GM23338 (cell line): ENCODE results near the gene PSMA8. TPM values are rescaled to one million over a fixed set of nuclear protein-coding genes. Genes with fewer than 3 reads are reported as not detected.
A peak's percentile ranks its signal among the peaks of the same experiment; 100 is the strongest.

ENCODE experiments used
- ATAC-seq: fragments of 200-7000 bp; cut with Tn5 transposase; 3 replicates; pipeline ENCODE4 v1.9.1; 2020
- DNase-seq: peaks from one replicate; pipeline ENCODE4 v3.0.0-alpha.2; 2015; ENCODE audit warnings: low spot score
- H2AFZ ChIP-seq: fragments of 200-600 bp; sonication (generic); 2 replicates; pipeline ENCODE4 v1.8.0; 2016; ENCODE audit warnings: antibody characterized with exemption, mild to moderate bottlenecking, moderate library complexity
- H3F3A ChIP-seq: fragments of 200-600 bp; sonication (generic); replicated peaks from 2 replicates; pipeline ENCODE4 v1.8.0; 2017; ENCODE audit warnings: antibody characterized with exemption, mixed run types, low read depth
- H3K27ac ChIP-seq: fragments of 200-600 bp; sonication (generic); 2 replicates; pipeline ENCODE4 v1.6.1; 2016; ENCODE audit warnings: low read depth
- H3K27me3 ChIP-seq: fragments of 200-600 bp; sonication (generic); 2 replicates; pipeline ENCODE4 v1.8.0; 2016; ENCODE audit warnings: mild to moderate bottlenecking, mixed run types, moderate library complexity; ENCODE audit not compliant: insufficient read depth
- H3K36me3 ChIP-seq: fragments of 200-600 bp; sonication (generic); 2 replicates; pipeline ENCODE4 v1.8.0; 2016; ENCODE audit warnings: mild to moderate bottlenecking; ENCODE audit not compliant: insufficient read depth
- H3K4me1 ChIP-seq: fragments of 200-600 bp; sonication (generic); 2 replicates; pipeline ENCODE4 v1.8.0; 2016; ENCODE audit warnings: mild to moderate bottlenecking, moderate library complexity; ENCODE audit not compliant: insufficient read depth
- H3K4me2 ChIP-seq: fragments of 200-600 bp; sonication (generic); 2 replicates; pipeline ENCODE4 v1.7.1; 2017; ENCODE audit warnings: mixed run types
- H3K4me3 ChIP-seq: fragments of 200-600 bp; sonication (generic); 2 replicates; pipeline ENCODE4 v1.6.1; 2016; ENCODE audit warnings: mixed run types
- H3K79me2 ChIP-seq: fragments of 200-600 bp; sonication (generic); replicated peaks from 2 replicates; pipeline ENCODE4 v1.8.0; 2017; ENCODE audit warnings: mild to moderate bottlenecking; ENCODE audit not compliant: insufficient read depth
- H3K9me2 ChIP-seq: fragments of 200-600 bp; sonication (generic); 2 replicates; pipeline ENCODE4 v1.8.0; 2017; ENCODE audit not compliant: insufficient read depth
- H4K20me1 ChIP-seq: fragments of 200-600 bp; sonication (generic); replicated peaks from 2 replicates; pipeline ENCODE4 v1.8.0; 2017; ENCODE audit warnings: mild to moderate bottlenecking; ENCODE audit not compliant: insufficient read depth
- H3K27ac Mint-ChIP-seq: 2 replicates; pipeline ENCODE4 v1.8.0; 2020; ENCODE audit warnings: inconsistent platforms, mild to moderate bottlenecking, moderate library complexity, mixed read lengths
- H3K27me3 Mint-ChIP-seq: 3 replicates; pipeline ENCODE4 v1.8.0; 2022; ENCODE audit warnings: low read depth, mild to moderate bottlenecking, moderate library complexity, mixed read lengths, inconsistent platforms; ENCODE audit not compliant: insufficient read depth, poor library complexity
- H3K36me3 Mint-ChIP-seq: 3 replicates; pipeline ENCODE4 v1.8.0; 2021; ENCODE audit warnings: low read depth, mild to moderate bottlenecking, inconsistent platforms, moderate library complexity, mixed read lengths
- H3K4me1 Mint-ChIP-seq: 3 replicates; pipeline ENCODE4 v1.8.0; 2020; ENCODE audit warnings: mild to moderate bottlenecking, inconsistent platforms, mixed read lengths
- H3K4me3 Mint-ChIP-seq: 3 replicates; pipeline ENCODE4 v1.8.0; 2021; ENCODE audit warnings: moderate library complexity, mild to moderate bottlenecking, inconsistent platforms, mixed read lengths
- H3K9me3 Mint-ChIP-seq: 3 replicates; pipeline ENCODE4 v1.8.0; 2020; ENCODE audit warnings: moderate library complexity, mild to moderate bottlenecking, inconsistent platforms, mixed read lengths
- EZH2 ChIP-seq: fragments of 200-600 bp; sonication (generic); IDR thresholded peaks from one replicate; pipeline ENCODE4 v1.8.0; 2017; ENCODE audit warnings: antibody characterized with exemption, mild to moderate bottlenecking, low read depth; ENCODE audit not compliant: unreplicated experiment
- EZH2phosphoT487 ChIP-seq: fragments of 200-600 bp; sonication (generic); IDR thresholded peaks from one replicate; pipeline ENCODE4 v1.8.1; 2018; ENCODE audit warnings: antibody characterized with exemption; ENCODE audit not compliant: unreplicated experiment
- POLR2AphosphoS5 ChIP-seq: IDR thresholded peaks from 2 replicates; pipeline ENCODE4 v1.6.1; 2016; ENCODE audit warnings: antibody characterized with exemption, low read depth
- STAT1 ChIP-seq: IDR thresholded peaks from one replicate; pipeline ENCODE4 v1.6.1; 2016; ENCODE audit warnings: antibody characterized with exemption; ENCODE audit not compliant: unreplicated experiment
- ZNF114 ChIP-seq: fragments of 250-450 bp; sonication (Bioruptor Pico); IDR thresholded peaks from 2 replicates; pipeline ENCODE4 v1.5.0; 2020; ENCODE audit warnings: mild to moderate bottlenecking, moderate library complexity
- ZNF331 ChIP-seq: fragments of 250-450 bp; sonication (Bioruptor Pico); IDR thresholded peaks from 2 replicates; pipeline ENCODE4 v1.5.0; 2020; ENCODE audit warnings: low read depth, mild to moderate bottlenecking, moderate library complexity
- polyA plus RNA-seq: library from polyadenylated mRNA; unstranded; fragments of >200 nt; fragmentation: Nextera tagmentation; extraction: Ambion mirVana; gene quantifications from 2 replicates; pipeline ENCODE4 v1.2.1, GENCODE V29; 2016
- total RNA-seq: library from RNA; depleted of rRNA; stranded (reverse); fragments of >200 nt; shearing (Covaris generic); gene quantifications from 2 replicates; pipeline ENCODE4 v1.2.3, GENCODE V29; 2014
- TF ChIP-seq, protein P1 (sequence below), 2 experiments: fragments of 200-600 bp in 1 of 2; sonication (generic) in 1 of 2; conservative IDR thresholded peaks; 2 replicates each; pipeline versions ENCODE4 v1.5.1 to v1.6.1; 2016 to 2017; ENCODE audit warnings: antibody characterized with exemption in 2 of 2, low read depth in 2 of 2, mild to moderate bottlenecking in 2 of 2, moderate library complexity in 1 of 2
- TF ChIP-seq, protein P2 (sequence below): fragments of 250-450 bp; sonication (Bioruptor Pico); IDR thresholded peaks from 2 replicates; pipeline ENCODE4 v1.5.0; 2020; ENCODE audit warnings: mild to moderate bottlenecking, moderate library complexity

The PSMA8 gene
- total and polyA plus RNA-seq, 2 experiments from 2014 or later, result not detected

DNA sequence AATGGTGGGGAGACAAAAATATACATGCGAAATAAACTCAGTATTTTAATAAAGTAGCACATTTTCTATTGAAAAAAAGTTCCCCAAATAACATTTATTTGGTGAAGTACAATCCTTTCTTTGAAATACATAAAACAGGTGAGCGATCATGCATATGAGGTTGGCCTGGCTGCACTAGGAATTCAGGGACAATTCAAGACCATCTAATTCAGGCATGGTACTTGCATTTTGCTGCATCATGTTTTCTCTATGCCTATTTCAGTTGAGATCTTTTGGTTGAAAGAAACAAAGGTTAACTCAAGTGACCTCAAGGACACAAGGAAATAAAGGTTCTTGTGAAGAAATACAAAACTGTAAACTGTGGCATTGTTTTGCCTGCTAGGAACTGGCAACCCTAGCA, 72.8 kb downstream of the PSMA8 start:
- ATAC-seq (no peak), DNase-seq (no peak)
- H3K4me3 ChIP-seq, result no peak overlapping the region
- no peaks in the 10 kb centered on the region for H3K79me2 ChIP-seq
- no peak overlapping the region for H3K4me3 Mint-ChIP-seq
- no peaks in the 10 kb centered on the region for H4K20me1 ChIP-seq
- H3K27me3 Mint-ChIP-seq, result peaks cover 3% of the 10 kb centered on the region
- no peak overlapping the region for H3K4me2 ChIP-seq
- H3K9me2 ChIP-seq, result 0 out of 2 replicates have a peak, but pooled peaks cover 4% of the 10 kb centered on the region
- no peaks in the 10 kb centered on the region; the same call in 1 of the 2 replicates for H3K36me3 ChIP-seq
- H3K4me1 ChIP-seq, result no peaks in the 10 kb centered on the region
- no peaks in the 10 kb centered on the region; the same call in 2 of the 3 replicates for H3K9me3 Mint-ChIP-seq
- no peaks in the 10 kb centered on the region for H3F3A ChIP-seq
- TF ChIP-seq, protein P1, sequence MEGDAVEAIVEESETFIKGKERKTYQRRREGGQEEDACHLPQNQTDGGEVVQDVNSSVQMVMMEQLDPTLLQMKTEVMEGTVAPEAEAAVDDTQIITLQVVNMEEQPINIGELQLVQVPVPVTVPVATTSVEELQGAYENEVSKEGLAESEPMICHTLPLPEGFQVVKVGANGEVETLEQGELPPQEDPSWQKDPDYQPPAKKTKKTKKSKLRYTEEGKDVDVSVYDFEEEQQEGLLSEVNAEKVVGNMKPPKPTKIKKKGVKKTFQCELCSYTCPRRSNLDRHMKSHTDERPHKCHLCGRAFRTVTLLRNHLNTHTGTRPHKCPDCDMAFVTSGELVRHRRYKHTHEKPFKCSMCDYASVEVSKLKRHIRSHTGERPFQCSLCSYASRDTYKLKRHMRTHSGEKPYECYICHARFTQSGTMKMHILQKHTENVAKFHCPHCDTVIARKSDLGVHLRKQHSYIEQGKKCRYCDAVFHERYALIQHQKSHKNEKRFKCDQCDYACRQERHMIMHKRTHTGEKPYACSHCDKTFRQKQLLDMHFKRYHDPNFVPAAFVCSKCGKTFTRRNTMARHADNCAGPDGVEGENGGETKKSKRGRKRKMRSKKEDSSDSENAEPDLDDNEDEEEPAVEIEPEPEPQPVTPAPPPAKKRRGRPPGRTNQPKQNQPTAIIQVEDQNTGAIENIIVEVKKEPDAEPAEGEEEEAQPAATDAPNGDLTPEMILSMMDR (conservative IDR thresholded peaks at IDR 0.05; ENCODE audit: low read depth in 2 of 2), result no peak
- TF ChIP-seq POLR2AphosphoS5 (no peak), ZNF114 (CRISPR knock-in tag) (no peak), EZH2phosphoT487 (no peak), ZNF331 (no peak), STAT1 (no peak), EZH2 (no peak)
- TF ChIP-seq, protein P2, sequence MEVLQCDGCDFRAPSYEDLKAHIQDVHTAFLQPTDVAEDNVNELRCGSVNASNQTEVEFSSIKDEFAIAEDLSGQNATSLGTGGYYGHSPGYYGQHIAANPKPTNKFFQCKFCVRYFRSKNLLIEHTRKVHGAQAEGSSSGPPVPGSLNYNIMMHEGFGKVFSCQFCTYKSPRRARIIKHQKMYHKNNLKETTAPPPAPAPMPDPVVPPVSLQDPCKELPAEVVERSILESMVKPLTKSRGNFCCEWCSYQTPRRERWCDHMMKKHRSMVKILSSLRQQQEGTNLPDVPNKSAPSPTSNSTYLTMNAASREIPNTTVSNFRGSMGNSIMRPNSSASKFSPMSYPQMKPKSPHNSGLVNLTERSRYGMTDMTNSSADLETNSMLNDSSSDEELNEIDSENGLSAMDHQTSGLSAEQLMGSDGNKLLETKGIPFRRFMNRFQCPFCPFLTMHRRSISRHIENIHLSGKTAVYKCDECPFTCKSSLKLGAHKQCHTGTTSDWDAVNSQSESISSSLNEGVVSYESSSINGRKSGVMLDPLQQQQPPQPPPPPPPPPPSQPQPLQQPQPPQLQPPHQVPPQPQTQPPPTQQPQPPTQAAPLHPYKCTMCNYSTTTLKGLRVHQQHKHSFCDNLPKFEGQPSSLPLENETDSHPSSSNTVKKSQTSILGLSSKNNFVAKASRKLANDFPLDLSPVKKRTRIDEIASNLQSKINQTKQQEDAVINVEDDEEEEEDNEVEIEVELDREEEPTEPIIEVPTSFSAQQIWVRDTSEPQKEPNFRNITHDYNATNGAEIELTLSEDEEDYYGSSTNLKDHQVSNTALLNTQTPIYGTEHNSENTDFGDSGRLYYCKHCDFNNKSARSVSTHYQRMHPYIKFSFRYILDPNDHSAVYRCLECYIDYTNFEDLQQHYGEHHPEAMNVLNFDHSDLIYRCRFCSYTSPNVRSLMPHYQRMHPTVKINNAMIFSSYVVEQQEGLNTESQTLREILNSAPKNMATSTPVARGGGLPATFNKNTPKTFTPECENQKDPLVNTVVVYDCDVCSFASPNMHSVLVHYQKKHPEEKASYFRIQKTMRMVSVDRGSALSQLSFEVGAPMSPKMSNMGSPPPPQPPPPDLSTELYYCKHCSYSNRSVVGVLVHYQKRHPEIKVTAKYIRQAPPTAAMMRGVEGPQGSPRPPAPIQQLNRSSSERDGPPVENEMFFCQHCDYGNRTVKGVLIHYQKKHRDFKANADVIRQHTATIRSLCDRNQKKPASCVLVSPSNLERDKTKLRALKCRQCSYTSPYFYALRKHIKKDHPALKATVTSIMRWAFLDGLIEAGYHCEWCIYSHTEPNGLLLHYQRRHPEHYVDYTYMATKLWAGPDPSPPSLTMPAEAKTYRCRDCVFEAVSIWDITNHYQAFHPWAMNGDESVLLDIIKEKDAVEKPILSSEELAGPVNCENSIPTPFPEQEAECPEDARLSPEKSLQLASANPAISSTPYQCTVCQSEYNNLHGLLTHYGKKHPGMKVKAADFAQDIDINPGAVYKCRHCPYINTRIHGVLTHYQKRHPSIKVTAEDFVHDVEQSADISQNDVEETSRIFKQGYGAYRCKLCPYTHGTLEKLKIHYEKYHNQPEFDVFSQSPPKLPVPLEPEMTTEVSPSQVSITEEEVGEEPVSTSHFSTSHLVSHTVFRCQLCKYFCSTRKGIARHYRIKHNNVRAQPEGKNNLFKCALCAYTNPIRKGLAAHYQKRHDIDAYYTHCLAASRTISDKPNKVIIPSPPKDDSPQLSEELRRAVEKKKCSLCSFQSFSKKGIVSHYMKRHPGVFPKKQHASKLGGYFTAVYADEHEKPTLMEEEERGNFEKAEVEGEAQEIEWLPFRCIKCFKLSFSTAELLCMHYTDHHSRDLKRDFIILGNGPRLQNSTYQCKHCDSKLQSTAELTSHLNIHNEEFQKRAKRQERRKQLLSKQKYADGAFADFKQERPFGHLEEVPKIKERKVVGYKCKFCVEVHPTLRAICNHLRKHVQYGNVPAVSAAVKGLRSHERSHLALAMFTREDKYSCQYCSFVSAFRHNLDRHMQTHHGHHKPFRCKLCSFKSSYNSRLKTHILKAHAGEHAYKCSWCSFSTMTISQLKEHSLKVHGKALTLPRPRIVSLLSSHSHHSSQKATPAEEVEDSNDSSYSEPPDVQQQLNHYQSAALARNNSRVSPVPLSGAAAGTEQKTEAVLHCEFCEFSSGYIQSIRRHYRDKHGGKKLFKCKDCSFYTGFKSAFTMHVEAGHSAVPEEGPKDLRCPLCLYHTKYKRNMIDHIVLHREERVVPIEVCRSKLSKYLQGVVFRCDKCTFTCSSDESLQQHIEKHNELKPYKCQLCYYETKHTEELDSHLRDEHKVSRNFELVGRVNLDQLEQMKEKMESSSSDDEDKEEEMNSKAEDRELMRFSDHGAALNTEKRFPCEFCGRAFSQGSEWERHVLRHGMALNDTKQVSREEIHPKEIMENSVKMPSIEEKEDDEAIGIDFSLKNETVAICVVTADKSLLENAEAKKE (CRISPR knock-in tag), result no peak
- H3K4me1 Mint-ChIP-seq, result no peaks in the 10 kb centered on the region
- H3K27ac Mint-ChIP-seq, result no peak overlapping the region
- H2AFZ ChIP-seq, result 0 out of 2 replicates have a peak overlapping the region, but pooled peaks have one; percentile 47
- no peak overlapping the region for H3K27ac ChIP-seq
- no peaks in the 10 kb centered on the region; the same call in 2 of the 3 replicates for H3K36me3 Mint-ChIP-seq
- H3K27me3 ChIP-seq, result no peaks in the 10 kb centered on the region
